ENCODE results near the gene VWCE.

The VWCE gene

GRCh38 chr11:61274084-61274483, 21.0 kb downstream of the VWCE start:
- no peak for TF ChIP-seq POLR2AphosphoS5 (IDR thresholded peaks at IDR 0.05; ENCODE audit: low read depth, low read length)
- no peak for TF ChIP-seq POLR2A (IDR thresholded peaks at IDR 0.05; ENCODE audit: low read depth, low read length)
- no peak for TF ChIP-seq PAX5 (IDR thresholded peaks at IDR 0.05; ENCODE audit: insufficient read depth, low read length, severe bottlenecking)
- no peak for TF ChIP-seq SPI1 (IDR thresholded peaks at IDR 0.05; ENCODE audit: low read depth, low read length)
- no peak for TF ChIP-seq POU2F2 (IDR thresholded peaks at IDR 0.05; ENCODE audit: low read depth, low read length)
- no peak for TF ChIP-seq TAF1 (IDR thresholded peaks at IDR 0.05; ENCODE audit: low read depth, low read length)
- FAIRE-seq = no peak
- no peak for DNase-seq (ENCODE audit: insufficient read length, low spot score)

GRCh38 chr11:61273178-61274078, 21.7 kb downstream of the VWCE start:
- DNase-seq (ENCODE audit: insufficient read length, low spot score) (no peak), FAIRE-seq (no peak)
- TF ChIP-seq POU2F2 (IDR thresholded peaks at IDR 0.05; ENCODE audit: low read depth, low read length) = no peak
- TF ChIP-seq PAX5 (IDR thresholded peaks at IDR 0.05; ENCODE audit: insufficient read depth, low read length, severe bottlenecking) = no peak
- TF ChIP-seq POLR2AphosphoS5 (IDR thresholded peaks at IDR 0.05; ENCODE audit: low read depth, low read length) = no peak
- no peak for TF ChIP-seq POLR2A (IDR thresholded peaks at IDR 0.05; ENCODE audit: low read depth, low read length)
- no peak for TF ChIP-seq TAF1 (IDR thresholded peaks at IDR 0.05; ENCODE audit: low read depth, low read length)
- no peak for TF ChIP-seq SPI1 (IDR thresholded peaks at IDR 0.05; ENCODE audit: low read depth, low read length)

- DNase-seq (ENCODE audit: insufficient read length, low spot score) (no peak), FAIRE-seq (no peak)
- TF ChIP-seq PAX5 (IDR thresholded peaks at IDR 0.05; ENCODE audit: insufficient read depth, low read length, severe bottlenecking) = no peak
- no peak for TF ChIP-seq POLR2AphosphoS5 (IDR thresholded peaks at IDR 0.05; ENCODE audit: low read depth, low read length)
- TF ChIP-seq POLR2A (IDR thresholded peaks at IDR 0.05; ENCODE audit: low read depth, low read length) = no peak
- no peak for TF ChIP-seq TAF1 (IDR thresholded peaks at IDR 0.05; ENCODE audit: low read depth, low read length)
- TF ChIP-seq SPI1 (IDR thresholded peaks at IDR 0.05; ENCODE audit: low read depth, low read length) = no peak
Observed at GRCh38 chr11:61272731-61273130, 22.4 kb downstream of the VWCE start.

GRCh38 chr11:61270354-61271076, 24.6 kb downstream of the VWCE start:
- FAIRE-seq (peak; percentile 9), DNase-seq (ENCODE audit: insufficient read length, low spot score) (peak; percentile 49)
- TF ChIP-seq PAX5 (IDR thresholded peaks at IDR 0.05; ENCODE audit: insufficient read depth, low read length, severe bottlenecking) (no peak), POLR2A (IDR thresholded peaks at IDR 0.05; ENCODE audit: low read depth, low read length) (no peak), POU2F2 (IDR thresholded peaks at IDR 0.05; ENCODE audit: low read depth, low read length) (no peak), POLR2AphosphoS5 (IDR thresholded peaks at IDR 0.05; ENCODE audit: low read depth, low read length) (no peak), TAF1 (IDR thresholded peaks at IDR 0.05; ENCODE audit: low read depth, low read length) (no peak), SPI1 (IDR thresholded peaks at IDR 0.05; ENCODE audit: low read depth, low read length) (no peak)

GRCh38 chr11:61268588-61269250, 26.4 kb downstream of the VWCE start:
- FAIRE-seq = no peak
- DNase-seq (ENCODE audit: insufficient read length, low spot score) = no peak
- TF ChIP-seq POU2F2 (IDR thresholded peaks at IDR 0.05; ENCODE audit: low read depth, low read length) = no peak
- TF ChIP-seq PAX5 (IDR thresholded peaks at IDR 0.05; ENCODE audit: insufficient read depth, low read length, severe bottlenecking) = no peak
- no peak for TF ChIP-seq SPI1 (IDR thresholded peaks at IDR 0.05; ENCODE audit: low read depth, low read length)
- TF ChIP-seq POLR2A (IDR thresholded peaks at IDR 0.05; ENCODE audit: low read depth, low read length) = no peak
- TF ChIP-seq TAF1 (IDR thresholded peaks at IDR 0.05; ENCODE audit: low read depth, low read length) = no peak
- TF ChIP-seq POLR2AphosphoS5 (IDR thresholded peaks at IDR 0.05; ENCODE audit: low read depth, low read length) = no peak

- no peak for TF ChIP-seq POLR2A (IDR thresholded peaks at IDR 0.05; ENCODE audit: low read depth, low read length)
- no peak for TF ChIP-seq SPI1 (IDR thresholded peaks at IDR 0.05; ENCODE audit: low read depth, low read length)
- TF ChIP-seq POLR2AphosphoS5 (IDR thresholded peaks at IDR 0.05; ENCODE audit: low read depth, low read length) = no peak
- TF ChIP-seq TAF1 (IDR thresholded peaks at IDR 0.05; ENCODE audit: low read depth, low read length) = no peak
- TF ChIP-seq PAX5 (IDR thresholded peaks at IDR 0.05; ENCODE audit: insufficient read depth, low read length, severe bottlenecking) = no peak
- TF ChIP-seq POU2F2 (IDR thresholded peaks at IDR 0.05; ENCODE audit: low read depth, low read length) = no peak
- FAIRE-seq (no peak), DNase-seq (ENCODE audit: insufficient read length, low spot score) (no peak)
Observed at GRCh38 chr11:61267437-61267841, 27.7 kb downstream of the VWCE start.

GRCh38 chr11:61266602-61267001, 28.5 kb downstream of the VWCE start:
- TF ChIP-seq POLR2AphosphoS5 (IDR thresholded peaks at IDR 0.05; ENCODE audit: low read depth, low read length) = no peak
- no peak for TF ChIP-seq POLR2A (IDR thresholded peaks at IDR 0.05; ENCODE audit: low read depth, low read length)
- TF ChIP-seq PAX5 (IDR thresholded peaks at IDR 0.05; ENCODE audit: insufficient read depth, low read length, severe bottlenecking) = no peak
- no peak for TF ChIP-seq SPI1 (IDR thresholded peaks at IDR 0.05; ENCODE audit: low read depth, low read length)
- no peak for TF ChIP-seq POU2F2 (IDR thresholded peaks at IDR 0.05; ENCODE audit: low read depth, low read length)
- no peak for TF ChIP-seq TAF1 (IDR thresholded peaks at IDR 0.05; ENCODE audit: low read depth, low read length)
- FAIRE-seq (no peak), DNase-seq (ENCODE audit: insufficient read length, low spot score) (no peak)

- no peak for TF ChIP-seq TAF1 (IDR thresholded peaks at IDR 0.05; ENCODE audit: low read depth, low read length)
- no peak for TF ChIP-seq POU2F2 (IDR thresholded peaks at IDR 0.05; ENCODE audit: low read depth, low read length)
- no peak for TF ChIP-seq POLR2A (IDR thresholded peaks at IDR 0.05; ENCODE audit: low read depth, low read length)
- no peak for TF ChIP-seq PAX5 (IDR thresholded peaks at IDR 0.05; ENCODE audit: insufficient read depth, low read length, severe bottlenecking)
- TF ChIP-seq SPI1 (IDR thresholded peaks at IDR 0.05; ENCODE audit: low read depth, low read length) = no peak
- TF ChIP-seq POLR2AphosphoS5 (IDR thresholded peaks at IDR 0.05; ENCODE audit: low read depth, low read length) = no peak
- DNase-seq (ENCODE audit: insufficient read length, low spot score) = no peak
- FAIRE-seq = no peak
Observed at GRCh38 chr11:61265357-61265756, 29.8 kb downstream of the VWCE start.
